Activated naive CD4-positive, alpha-beta T cell treated with anti-CD3 and anti-CD28 coated beads for 36 hours (primary cell): ENCODE results near the gene FES. TPM values are rescaled to one million over a fixed set of nuclear protein-coding genes. Genes with fewer than 3 reads are reported as not detected.
"Not testable (repeated sequence)": the region's sequence is repeated elsewhere in the genome, so short reads cannot be mapped to it uniquely, and the experiment has no call there.

Experiments used
- CTCF ChIA-PET: fragments of 350-600 bp; sonication (Branson Sonifier 250); formaldehyde crosslinking; loops from one replicate; lab custom pipeline; 2021; ENCODE audit warnings: antibody characterized with exemption; lab: Charles Lee
- DNase-seq: peaks from one replicate; pipeline ENCODE4 v3.0.0-alpha.2; 2020
- H3K27ac Mint-ChIP-seq: one replicate; pipeline ENCODE4 v1.8.0; 2021; ENCODE audit warnings: mild to moderate bottlenecking, mixed read lengths
- H3K27me3 Mint-ChIP-seq: one replicate; pipeline ENCODE4 v1.8.0; 2021; ENCODE audit warnings: low read depth, mixed read lengths
- H3K36me3 Mint-ChIP-seq: one replicate; pipeline ENCODE4 v1.8.0; 2021; ENCODE audit warnings: low read depth, mixed read lengths
- H3K4me1 Mint-ChIP-seq: one replicate; pipeline ENCODE4 v1.8.0; 2021; ENCODE audit warnings: low read depth, mixed read lengths
- H3K4me3 Mint-ChIP-seq: one replicate; pipeline ENCODE4 v1.8.0; 2021; ENCODE audit warnings: mild to moderate bottlenecking, moderate library complexity, mixed read lengths
- H3K9me3 Mint-ChIP-seq: one replicate; pipeline ENCODE4 v1.8.0; 2021; ENCODE audit warnings: mixed read lengths
- intact Hi-C: fragments of 100-400 bp; cut with micrococcal nuclease; formaldehyde crosslinking; loops from one replicate; pipeline ENCODE4 v1.15.1; 2023
- total RNA-seq, 2 experiments: library from RNA; stranded (reverse); gene quantifications; one replicate each; pipeline ENCODE4 v1.2.3, GENCODE V29; 2021

The FES gene
- total RNA-seq, 2 experiments from 2014 or later = 22.6 to 24.2 TPM

DNA sequence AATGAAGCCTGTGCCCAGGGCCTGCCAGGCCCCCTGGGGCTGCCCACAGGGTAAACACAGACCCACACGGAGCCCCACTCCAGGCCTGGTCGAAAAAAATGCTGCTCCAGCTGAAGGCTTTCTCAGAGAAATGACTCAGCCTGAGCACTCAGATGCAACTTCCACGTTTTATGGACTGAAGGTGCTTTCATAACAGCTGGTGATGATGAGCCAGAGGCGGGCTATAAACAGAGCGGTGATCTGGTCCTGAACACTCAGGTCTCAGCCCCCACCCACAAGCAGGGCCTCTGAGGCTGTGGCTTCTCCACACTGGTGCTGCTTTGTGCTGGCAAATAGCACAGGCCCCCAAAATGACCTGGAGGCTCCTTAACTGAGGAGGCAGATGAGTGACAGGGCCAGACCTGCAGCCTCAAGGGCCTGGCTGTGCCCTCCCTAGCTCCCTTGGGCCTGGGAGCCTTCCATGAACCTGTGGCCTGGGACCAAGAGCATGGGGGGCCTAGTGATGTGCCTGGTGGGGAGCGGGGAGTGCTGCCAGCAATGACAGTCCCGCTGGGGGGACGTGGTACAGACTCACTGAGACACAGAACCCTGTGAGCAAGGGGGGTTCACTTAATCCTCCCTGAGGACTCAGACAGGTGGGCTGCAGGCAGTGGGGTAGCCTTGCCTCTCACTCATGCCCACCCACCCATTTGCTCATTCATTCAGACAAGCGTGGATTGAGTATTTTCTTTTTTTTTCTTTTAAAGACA is 38.9 kb upstream of the FES start:
- intact Hi-C loops = no loop called here
- no peaks in the 10 kb centered on the region for H3K9me3 Mint-ChIP-seq
- peak overlapping the region; percentile 74 for H3K27ac Mint-ChIP-seq
- peaks cover 26% of the 10 kb centered on the region for H3K4me1 Mint-ChIP-seq
- no peaks in the 10 kb centered on the region for H3K27me3 Mint-ChIP-seq
- peak; percentile 81 for DNase-seq
- H3K36me3 Mint-ChIP-seq = peaks cover 19% of the 10 kb centered on the region
- no peak overlapping the region for H3K4me3 Mint-ChIP-seq
- CTCF ChIA-PET = interaction anchor here (1.1 kb wide), 1 partner anchor 13 kb away, joined by 3 read pairs; no protein-coding TSS in a partner anchor

- H3K27me3 Mint-ChIP-seq, intact Hi-C loops, DNase-seq, H3K9me3 Mint-ChIP-seq, CTCF ChIA-PET, H3K4me3 Mint-ChIP-seq: not testable (repeated sequence)
- peak overlapping the region; percentile 30 for H3K27ac Mint-ChIP-seq
- peaks cover 28% of the 10 kb centered on the region for H3K36me3 Mint-ChIP-seq
- peaks cover 52% of the 10 kb centered on the region for H3K4me1 Mint-ChIP-seq
These were observed 34.9 kb upstream of the FES start for GRCh38 chr15:90849424-90849823.

DNA sequence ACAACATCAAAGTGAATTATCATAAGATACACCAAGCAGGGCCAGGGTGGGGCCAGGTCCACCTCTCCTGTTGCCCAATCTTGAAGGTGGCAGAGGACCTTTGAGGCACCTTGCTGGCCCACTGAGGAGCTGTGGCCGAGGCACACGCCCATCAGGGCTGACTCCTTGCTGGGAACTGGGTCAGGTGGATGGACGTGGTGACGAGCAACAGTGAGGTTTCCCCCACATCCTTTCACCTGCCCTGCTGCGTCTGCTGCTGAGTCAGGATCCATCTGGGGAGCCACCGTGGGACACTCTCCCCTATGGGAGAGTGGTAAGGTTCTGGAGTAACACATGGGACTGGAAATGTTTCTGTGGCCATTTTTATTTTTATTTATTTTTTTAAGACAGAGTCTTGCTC is 33.2 kb upstream of the FES start:
- intact Hi-C loops = no loop called here
- peak overlapping the region; percentile 97 for H3K27ac Mint-ChIP-seq
- no peak overlapping the region for H3K4me3 Mint-ChIP-seq
- H3K36me3 Mint-ChIP-seq = peaks cover 30% of the 10 kb centered on the region
- DNase-seq = peak; percentile 79
- H3K27me3 Mint-ChIP-seq = no peaks in the 10 kb centered on the region
- H3K9me3 Mint-ChIP-seq = peaks cover 3% of the 10 kb centered on the region
- peaks cover 59% of the 10 kb centered on the region for H3K4me1 Mint-ChIP-seq
- CTCF ChIA-PET = interaction anchor here (0.7 to 0.8 kb wide), 2 partner anchors 12 to 35 kb away, joined by 3 to 5 read pairs; no protein-coding TSS in a partner anchor

- peaks cover 25% of the 10 kb centered on the region for H3K36me3 Mint-ChIP-seq
- intact Hi-C loops = loop anchor here (1.0 kb wide), 3 partner anchors 14 to 22 kb away; no protein-coding TSS in a partner anchor
- H3K4me1 Mint-ChIP-seq = peaks cover 65% of the 10 kb centered on the region
- H3K4me3 Mint-ChIP-seq = peak overlapping the region; percentile 32
- CTCF ChIA-PET = interaction anchor here (0.6 to 1.0 kb wide), 3 partner anchors 13 to 22 kb away, joined by 3 to 5 read pairs (median 3); partner anchors contain the start of gene FURIN
- H3K27ac Mint-ChIP-seq = peak overlapping the region; percentile 97
- peaks cover 3% of the 10 kb centered on the region for H3K9me3 Mint-ChIP-seq
- DNase-seq = peak; percentile 59
- H3K27me3 Mint-ChIP-seq = no peaks in the 10 kb centered on the region
These were observed 32.4 kb upstream of the FES start for GRCh38 chr15:90851940-90852339.

- Mint-ChIP-seq H3K36me3 (peaks cover 21% of the 10 kb centered on the region), H3K4me3 (no peak overlapping the region), H3K4me1 (peaks cover 80% of the 10 kb centered on the region), H3K27me3 (no peaks in the 10 kb centered on the region), H3K27ac (peak overlapping the region; percentile 97), H3K9me3 (peaks cover 3% of the 10 kb centered on the region)
- no peak for DNase-seq
- intact Hi-C loops = no loop called here
- CTCF ChIA-PET = no interaction called here
These were observed 29.2 kb upstream of the FES start for GRCh38 chr15:90855139-90855538.

- no peak overlapping the region for H3K4me3 Mint-ChIP-seq
- CTCF ChIA-PET = no interaction called here
- H3K27me3 Mint-ChIP-seq = no peaks in the 10 kb centered on the region
- no peak for DNase-seq
- intact Hi-C loops = no loop called here
- no peaks in the 10 kb centered on the region for H3K9me3 Mint-ChIP-seq
- H3K27ac Mint-ChIP-seq = peak overlapping the region; percentile 48
- H3K4me1 Mint-ChIP-seq = peaks cover 69% of the 10 kb centered on the region
- peaks cover 9% of the 10 kb centered on the region for H3K36me3 Mint-ChIP-seq
These were observed 27.0 kb upstream of the FES start for GRCh38 chr15:90857337-90857736.

- Mint-ChIP-seq H3K9me3 (no peaks in the 10 kb centered on the region), H3K36me3 (peaks cover 9% of the 10 kb centered on the region), H3K27me3 (no peaks in the 10 kb centered on the region), H3K4me3 (no peak overlapping the region), H3K4me1 (peaks cover 63% of the 10 kb centered on the region), H3K27ac (peak overlapping the region; percentile 48)
- intact Hi-C loops = no loop called here
- CTCF ChIA-PET = interaction anchor here (0.8 kb wide), 1 partner anchor 15 kb away, joined by 3 read pairs; no protein-coding TSS in a partner anchor
- DNase-seq = no peak
These were observed 26.3 kb upstream of the FES start for GRCh38 chr15:90857883-90858443.

- no peaks in the 10 kb centered on the region for H3K9me3 Mint-ChIP-seq
- CTCF ChIA-PET = no interaction called here
These were observed 24.8 kb upstream of the FES start for GRCh38 chr15:90859234-90860131.

GRCh38 chr15:90860450-90860849 is 23.9 kb upstream of the FES start:
- Mint-ChIP-seq H3K9me3 (no peaks in the 10 kb centered on the region), H3K36me3 (no peaks in the 10 kb centered on the region), H3K4me3 (no peak overlapping the region), H3K27me3 (no peaks in the 10 kb centered on the region), H3K4me1 (peaks cover 53% of the 10 kb centered on the region), H3K27ac (peak overlapping the region; percentile 44)
- no peak for DNase-seq
- CTCF ChIA-PET = interaction anchor here (0.6 kb wide), 1 partner anchor 33 kb away, joined by 6 read pairs; no protein-coding TSS in a partner anchor
- intact Hi-C loops = no loop called here

More at GRCh38 chr15:90859234-90860131, 24.8 kb upstream of the FES start:
- peaks cover 2% of the 10 kb centered on the region for H3K36me3 Mint-ChIP-seq
- DNase-seq = no peak
- H3K4me3 Mint-ChIP-seq = no peak overlapping the region
- intact Hi-C loops = no loop called here
- peak overlapping the region; percentile 60 for H3K27ac Mint-ChIP-seq
- H3K4me1 Mint-ChIP-seq = peaks cover 63% of the 10 kb centered on the region
- no peaks in the 10 kb centered on the region for H3K27me3 Mint-ChIP-seq

GRCh38 chr15:90860942-90861675 is 23.2 kb upstream of the FES start:
- H3K9me3 Mint-ChIP-seq = no peaks in the 10 kb centered on the region
- CTCF ChIA-PET = interaction anchor here (0.6 kb wide), 1 partner anchor 34 kb away, joined by 6 read pairs; no protein-coding TSS in a partner anchor
- no peak overlapping the region for H3K4me3 Mint-ChIP-seq
- H3K36me3 Mint-ChIP-seq = no peaks in the 10 kb centered on the region
- H3K4me1 Mint-ChIP-seq = peaks cover 50% of the 10 kb centered on the region
- intact Hi-C loops = no loop called here
- DNase-seq = peak; percentile 35
- peak overlapping the region; percentile 44 for H3K27ac Mint-ChIP-seq
- no peaks in the 10 kb centered on the region for H3K27me3 Mint-ChIP-seq

DNA sequence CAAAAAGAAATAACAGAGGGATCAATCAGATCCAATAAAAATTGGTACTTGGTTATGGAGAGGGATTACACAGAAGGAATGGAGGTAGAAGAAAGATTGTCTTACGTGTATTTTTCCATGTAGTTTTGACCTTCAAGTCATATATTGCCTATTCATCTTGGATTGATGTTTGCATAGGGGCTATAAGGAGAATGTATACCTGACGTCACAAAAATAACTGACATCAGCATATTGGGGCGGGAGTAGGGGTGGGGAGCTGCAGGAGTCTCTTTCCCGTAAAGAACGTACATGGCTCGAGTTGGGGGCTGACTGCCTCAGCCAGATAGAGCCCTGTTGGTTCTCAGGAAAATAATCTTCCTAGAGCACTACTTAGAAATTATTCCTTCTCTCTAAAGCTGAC is 21.8 kb upstream of the FES start:
- no peak for DNase-seq
- H3K4me1 Mint-ChIP-seq = peaks cover 37% of the 10 kb centered on the region
- intact Hi-C loops = no loop called here
- no peak overlapping the region for H3K27ac Mint-ChIP-seq
- no peaks in the 10 kb centered on the region for H3K27me3 Mint-ChIP-seq
- H3K36me3 Mint-ChIP-seq = no peaks in the 10 kb centered on the region
- no peaks in the 10 kb centered on the region for H3K9me3 Mint-ChIP-seq
- CTCF ChIA-PET = no interaction called here
- no peak overlapping the region for H3K4me3 Mint-ChIP-seq
